OCI-LY7 (cell line): ENCODE results near the gene DOK4.

ENCODE experiments used
- EZH2phosphoT487 ChIP-seq: fragments of 200-600 bp; sonication (generic); IDR thresholded peaks from 2 replicates; pipeline ENCODE4 v1.6.1; 2018; ENCODE audit warnings: low read depth, borderline replicate concordance, mild to moderate bottlenecking, mixed run types, antibody characterized with exemption, low read length, moderate library complexity, mixed read lengths
- TF ChIP-seq, protein P1 (sequence below): fragments of 200-600 bp; sonication (generic); conservative IDR thresholded peaks from 2 replicates; pipeline ENCODE4 v1.5.1; 2014; ENCODE audit warnings: mild to moderate bottlenecking, antibody characterized with exemption, low read length, moderate library complexity, mixed read lengths

DNA sequence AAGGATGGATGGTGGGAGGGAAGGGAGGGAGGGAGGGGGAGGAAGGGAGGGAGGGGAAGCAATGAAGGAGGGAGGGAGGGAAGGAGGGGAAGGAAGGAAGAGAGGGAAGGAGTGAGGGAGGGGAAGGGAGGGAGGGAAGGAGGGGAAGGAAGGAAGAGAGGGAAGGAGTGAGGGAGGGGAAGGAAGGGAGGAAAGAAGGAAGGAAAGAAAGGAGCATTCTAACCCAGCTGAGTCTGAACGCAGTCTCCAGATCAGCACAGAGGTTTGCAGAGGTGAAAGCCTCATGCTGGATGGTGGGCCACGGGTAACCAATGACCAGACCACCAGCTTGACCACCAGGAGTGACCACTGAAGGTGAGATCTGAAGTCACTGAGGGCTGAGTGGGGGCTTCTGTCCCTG is 63.1 kb downstream of the DOK4 start:
- TF ChIP-seq, protein P1, sequence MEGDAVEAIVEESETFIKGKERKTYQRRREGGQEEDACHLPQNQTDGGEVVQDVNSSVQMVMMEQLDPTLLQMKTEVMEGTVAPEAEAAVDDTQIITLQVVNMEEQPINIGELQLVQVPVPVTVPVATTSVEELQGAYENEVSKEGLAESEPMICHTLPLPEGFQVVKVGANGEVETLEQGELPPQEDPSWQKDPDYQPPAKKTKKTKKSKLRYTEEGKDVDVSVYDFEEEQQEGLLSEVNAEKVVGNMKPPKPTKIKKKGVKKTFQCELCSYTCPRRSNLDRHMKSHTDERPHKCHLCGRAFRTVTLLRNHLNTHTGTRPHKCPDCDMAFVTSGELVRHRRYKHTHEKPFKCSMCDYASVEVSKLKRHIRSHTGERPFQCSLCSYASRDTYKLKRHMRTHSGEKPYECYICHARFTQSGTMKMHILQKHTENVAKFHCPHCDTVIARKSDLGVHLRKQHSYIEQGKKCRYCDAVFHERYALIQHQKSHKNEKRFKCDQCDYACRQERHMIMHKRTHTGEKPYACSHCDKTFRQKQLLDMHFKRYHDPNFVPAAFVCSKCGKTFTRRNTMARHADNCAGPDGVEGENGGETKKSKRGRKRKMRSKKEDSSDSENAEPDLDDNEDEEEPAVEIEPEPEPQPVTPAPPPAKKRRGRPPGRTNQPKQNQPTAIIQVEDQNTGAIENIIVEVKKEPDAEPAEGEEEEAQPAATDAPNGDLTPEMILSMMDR, result no peak
- no peak for TF ChIP-seq EZH2phosphoT487
